Measurements from ENCODE around the gene DNAJA4.

GRCh38 chr15:78263351-78263781, 996 bp upstream of the DNAJA4 start:
- TF ChIP-seq POLR2AphosphoS5 (IDR thresholded peaks at IDR 0.05) = no peak
- TF ChIP-seq, protein P1, sequence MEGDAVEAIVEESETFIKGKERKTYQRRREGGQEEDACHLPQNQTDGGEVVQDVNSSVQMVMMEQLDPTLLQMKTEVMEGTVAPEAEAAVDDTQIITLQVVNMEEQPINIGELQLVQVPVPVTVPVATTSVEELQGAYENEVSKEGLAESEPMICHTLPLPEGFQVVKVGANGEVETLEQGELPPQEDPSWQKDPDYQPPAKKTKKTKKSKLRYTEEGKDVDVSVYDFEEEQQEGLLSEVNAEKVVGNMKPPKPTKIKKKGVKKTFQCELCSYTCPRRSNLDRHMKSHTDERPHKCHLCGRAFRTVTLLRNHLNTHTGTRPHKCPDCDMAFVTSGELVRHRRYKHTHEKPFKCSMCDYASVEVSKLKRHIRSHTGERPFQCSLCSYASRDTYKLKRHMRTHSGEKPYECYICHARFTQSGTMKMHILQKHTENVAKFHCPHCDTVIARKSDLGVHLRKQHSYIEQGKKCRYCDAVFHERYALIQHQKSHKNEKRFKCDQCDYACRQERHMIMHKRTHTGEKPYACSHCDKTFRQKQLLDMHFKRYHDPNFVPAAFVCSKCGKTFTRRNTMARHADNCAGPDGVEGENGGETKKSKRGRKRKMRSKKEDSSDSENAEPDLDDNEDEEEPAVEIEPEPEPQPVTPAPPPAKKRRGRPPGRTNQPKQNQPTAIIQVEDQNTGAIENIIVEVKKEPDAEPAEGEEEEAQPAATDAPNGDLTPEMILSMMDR (IDR thresholded peaks at IDR 0.05) = no peak
- no peak for TF ChIP-seq POLR2A (IDR thresholded peaks at IDR 0.05)
